ENCODE data around the gene HEMGN.
"Not testable (repeated sequence)": the region's sequence is repeated elsewhere in the genome, so short reads cannot be mapped to it uniquely, and the experiment has no call there.

The HEMGN gene

GRCh38 chr9:97963232-97963631, 25.3 kb upstream of the HEMGN start:
- DNase-seq: no peak

- DNase-seq: no peak
Observed at GRCh38 chr9:97962575-97962974, 24.6 kb upstream of the HEMGN start.

- no peak for DNase-seq
Observed at GRCh38 chr9:97962136-97962535, 24.2 kb upstream of the HEMGN start.

GRCh38 chr9:97961361-97961760, 23.4 kb upstream of the HEMGN start:
- no peak for DNase-seq

- not testable (repeated sequence) for DNase-seq
Observed at GRCh38 chr9:97960678-97961328, 22.8 kb upstream of the HEMGN start.

GRCh38 chr9:97959585-97959984, 21.6 kb upstream of the HEMGN start:
- DNase-seq: no peak

- DNase-seq: no peak
Observed at GRCh38 chr9:97958812-97959511, 21.0 kb upstream of the HEMGN start.

GRCh38 chr9:97956331-97956730, 18.4 kb upstream of the HEMGN start:
- no peak for DNase-seq

- DNase-seq: peak; percentile 12 to 59
Observed at GRCh38 chr9:97954550-97954989, 16.6 kb upstream of the HEMGN start.

- not testable (repeated sequence) for DNase-seq
Observed at GRCh38 chr9:97950873-97951272, 12.9 kb upstream of the HEMGN start.

- not testable (repeated sequence) for DNase-seq
Observed at GRCh38 chr9:97947094-97947493, 9.1 kb upstream of the HEMGN start.

GRCh38 chr9:97945470-97945869, 7.5 kb upstream of the HEMGN start:
- DNase-seq: not testable (repeated sequence)

- DNase-seq: no peak
Observed at GRCh38 chr9:97944612-97945011, 6.6 kb upstream of the HEMGN start.

- DNase-seq: no peak
Observed at GRCh38 chr9:97943308-97943855, 5.4 kb upstream of the HEMGN start.

- no peak for DNase-seq
Observed at GRCh38 chr9:97941323-97941722, 3.4 kb upstream of the HEMGN start.

- DNase-seq: no peak
Observed at GRCh38 chr9:97940741-97941140, 2.8 kb upstream of the HEMGN start.

- no peak for DNase-seq
Observed at GRCh38 chr9:97940233-97940632, 2.3 kb upstream of the HEMGN start.

- DNase-seq: no peak
Observed at GRCh38 chr9:97936998-97937397, 974 bp downstream of the HEMGN start.

- no peak for DNase-seq
Observed at GRCh38 chr9:97935276-97935675, 2.7 kb downstream of the HEMGN start.

GRCh38 chr9:97934321-97935115, 3.5 kb downstream of the HEMGN start:
- DNase-seq: no peak

GRCh38 chr9:97933297-97933998, 4.5 kb downstream of the HEMGN start:
- no peak for DNase-seq

- no peak for DNase-seq
Observed at GRCh38 chr9:97930972-97931371, 7.0 kb downstream of the HEMGN start.

Data from SW 1271 (cell line).